ENCODE data around the gene HNRNPH1.
"Not testable (repeated sequence)": the region's sequence is repeated elsewhere in the genome, so short reads cannot be mapped to it uniquely, and the experiment has no call there.

- TF ChIP-seq CTCF (IDR thresholded peaks at IDR 0.05; ENCODE audit: poor library complexity, severe bottlenecking); POLR2AphosphoS5 (IDR thresholded peaks at IDR 0.05); EP300 (conservative IDR thresholded peaks at IDR 0.05; ENCODE audit: poor library complexity, severe bottlenecking): not testable (repeated sequence)
Measured at GRCh38 chr5:179641745-179642144, 18.3 kb upstream of the HNRNPH1 start.

Measured in neural cell (in vitro differentiated cells).